NT2/D1 (cell line): ENCODE results near the gene ABCG8.

ENCODE experiments used
- SUZ12 ChIP-seq: IDR thresholded peaks from 2 replicates; pipeline ENCODE4 v1.6.1; 2011; ENCODE audit not compliant: insufficient read length, insufficient read depth; ENCODE audit errors: extremely low read depth
- YY1 ChIP-seq: IDR thresholded peaks from 2 replicates; pipeline ENCODE4 v1.6.1; 2011; ENCODE audit not compliant: insufficient read length, insufficient read depth
- ZNF274 ChIP-seq: IDR thresholded peaks from 2 replicates; pipeline ENCODE4 v1.6.1; 2011; ENCODE audit warnings: mild to moderate bottlenecking, low read depth, low read length

- no peak for TF ChIP-seq ZNF274
- no peak for TF ChIP-seq SUZ12
- no peak for TF ChIP-seq YY1
These were observed 56.0 kb downstream of the ABCG8 start for GRCh38 chr2:43894743-43895142.
